Measurements from ENCODE around the gene SLC2A5.
"Not testable (repeated sequence)": the region's sequence is repeated elsewhere in the genome, so short reads cannot be mapped to it uniquely, and the experiment has no call there.

The SLC2A5 gene

DNA sequence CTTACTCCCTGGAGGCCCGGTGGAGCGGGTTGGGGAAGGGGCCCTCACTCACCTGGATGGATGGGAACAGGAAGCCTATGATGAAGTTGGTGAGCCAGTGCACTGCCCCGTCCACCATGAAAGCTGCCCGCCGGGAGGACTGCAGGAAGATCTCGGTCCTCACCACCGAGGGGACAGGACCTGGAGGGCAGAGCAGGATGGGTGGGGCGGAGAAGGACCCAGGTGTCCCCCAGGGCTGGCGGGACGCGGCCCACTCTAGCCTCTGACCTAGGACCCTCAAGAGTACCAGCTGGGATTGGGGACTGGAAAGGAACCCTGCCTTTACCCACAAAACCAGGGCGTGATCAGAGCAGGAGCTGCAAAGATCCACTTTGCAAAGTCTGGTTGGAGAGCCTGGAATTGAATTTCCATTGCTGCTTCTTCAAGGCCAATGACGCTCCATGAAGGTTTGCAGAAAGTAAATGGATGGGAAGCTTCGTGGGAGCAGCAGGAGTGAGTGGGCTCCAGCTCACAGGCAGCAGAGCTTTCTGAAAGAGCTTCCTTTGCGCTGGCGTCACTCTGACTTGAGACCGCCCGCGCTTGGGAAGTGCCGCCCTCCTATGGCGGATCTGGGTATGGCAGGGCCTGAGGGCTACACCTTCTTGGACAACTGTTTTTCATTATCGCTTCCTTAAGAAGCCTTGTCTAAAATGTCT lies 64.6 kb downstream of the SLC2A5 start:
- peak; percentile 88 to 89 for DNase-seq

DNA sequence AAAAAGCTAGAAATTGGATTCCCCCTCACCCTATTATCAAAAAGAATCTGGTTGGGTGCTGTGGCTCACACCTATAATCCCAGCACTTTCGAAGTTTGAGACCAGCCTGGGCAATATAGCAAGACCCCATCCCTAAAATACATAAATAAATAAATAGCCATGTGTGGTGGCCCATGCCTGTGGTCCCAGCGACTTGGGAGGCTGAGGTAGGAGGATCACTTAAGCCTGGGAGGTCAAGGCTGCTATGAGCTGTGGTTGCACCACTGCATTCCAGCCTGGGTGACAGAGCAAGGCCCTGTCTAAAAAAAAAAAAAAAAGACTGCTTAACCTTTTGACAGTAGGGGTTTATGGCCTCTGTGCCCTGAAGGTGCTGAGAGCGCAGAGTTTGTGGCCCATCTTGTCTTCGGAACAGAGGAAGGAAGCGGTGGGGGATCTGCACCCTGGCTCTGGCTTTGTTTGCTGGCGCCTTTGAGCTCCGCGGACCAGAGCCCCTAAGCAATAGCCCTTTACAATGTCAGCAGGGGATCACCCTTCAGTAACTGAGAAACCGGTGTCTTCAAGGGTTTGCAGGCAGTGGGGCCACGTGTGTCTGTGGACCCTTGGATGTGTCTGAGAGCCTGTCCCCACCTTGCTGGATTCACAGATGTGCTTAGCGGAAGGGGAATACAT lies 65.3 kb downstream of the SLC2A5 start:
- no peak for DNase-seq

DNA sequence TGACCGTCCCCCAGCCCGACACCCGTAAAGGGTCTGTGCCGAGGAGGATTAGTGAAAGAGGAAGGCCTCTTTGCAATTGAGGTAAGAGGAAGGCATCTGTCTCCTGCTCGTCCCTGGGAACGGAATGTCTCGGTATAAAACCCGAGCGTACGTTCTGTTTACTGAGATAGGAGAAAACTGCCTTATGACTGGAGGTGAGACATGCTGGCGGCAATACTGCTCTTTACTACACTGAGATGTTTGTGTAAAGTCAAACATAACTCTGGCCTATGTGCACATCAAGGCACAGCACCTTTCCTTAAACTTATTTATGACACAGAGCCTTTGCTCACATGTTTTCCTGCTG lies 67.2 kb downstream of the SLC2A5 start:
- not testable (repeated sequence) for DNase-seq

DNA sequence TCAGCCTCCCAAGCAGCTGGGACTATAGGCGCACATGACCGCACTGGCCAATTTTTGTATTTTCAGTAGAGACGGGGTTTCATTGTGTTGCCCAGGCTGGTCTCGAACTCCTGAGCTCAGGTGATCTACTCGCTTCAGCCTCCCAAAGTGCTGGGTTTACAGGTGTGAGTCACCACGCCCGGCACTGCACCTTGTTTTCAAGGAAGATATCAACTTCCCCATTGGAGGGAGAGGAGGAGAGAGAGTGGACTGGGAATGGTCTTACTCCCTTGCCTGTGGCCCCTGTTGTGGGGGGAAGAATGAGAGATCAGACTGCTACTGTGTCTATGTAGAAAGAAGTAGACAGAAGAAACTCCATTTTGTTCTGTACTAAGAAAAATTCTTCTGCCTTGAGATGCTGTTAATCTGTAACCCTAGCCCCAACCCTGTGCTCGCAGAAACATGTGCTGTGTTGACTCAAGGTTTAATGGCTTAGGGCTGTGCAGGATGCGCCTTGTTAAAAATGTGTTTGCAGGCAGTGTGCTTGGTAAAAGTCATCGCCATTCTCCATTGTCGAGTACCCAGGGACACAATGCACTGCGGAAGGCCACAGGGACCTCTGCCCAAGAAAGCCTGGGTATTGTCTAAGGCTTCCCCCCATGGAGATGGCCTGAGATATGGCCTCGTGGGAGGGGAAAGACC lies 67.8 kb downstream of the SLC2A5 start:
- DNase-seq, result not testable (repeated sequence)

DNA sequence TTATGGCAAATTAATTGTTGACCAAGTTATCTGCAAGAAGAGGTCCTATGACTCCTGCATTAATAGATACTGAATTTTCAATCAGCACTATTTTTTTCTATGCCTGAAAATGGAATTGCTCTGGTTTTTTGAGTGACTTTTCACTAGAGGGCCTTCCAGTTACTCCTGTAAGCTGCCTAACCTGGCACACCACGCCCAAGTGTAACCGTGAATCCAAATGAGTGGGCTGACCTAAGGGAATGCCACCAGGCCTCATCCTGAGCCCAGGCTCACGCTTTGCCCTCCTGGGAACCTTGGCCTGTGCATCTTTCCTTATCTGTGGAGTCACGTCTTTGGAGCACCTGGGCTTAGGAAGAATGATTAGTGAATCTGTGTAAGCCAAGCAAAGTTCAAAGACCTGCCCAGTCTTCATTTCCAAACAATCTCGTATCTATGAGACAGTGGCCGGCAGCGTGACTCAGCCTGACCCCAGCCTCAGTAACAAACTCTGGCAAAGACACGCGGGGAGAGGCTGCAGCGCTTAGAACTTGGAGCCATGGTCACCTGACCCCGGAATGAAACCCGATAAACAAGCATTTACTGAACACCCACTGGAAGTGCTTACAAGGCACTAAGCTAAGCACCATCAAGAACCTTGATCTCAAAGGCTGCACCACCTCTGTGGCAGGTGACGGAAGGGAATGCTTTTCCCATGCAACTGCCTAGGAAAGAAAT lies 75.3 kb downstream of the SLC2A5 start:
- not testable (repeated sequence) for DNase-seq

DNA sequence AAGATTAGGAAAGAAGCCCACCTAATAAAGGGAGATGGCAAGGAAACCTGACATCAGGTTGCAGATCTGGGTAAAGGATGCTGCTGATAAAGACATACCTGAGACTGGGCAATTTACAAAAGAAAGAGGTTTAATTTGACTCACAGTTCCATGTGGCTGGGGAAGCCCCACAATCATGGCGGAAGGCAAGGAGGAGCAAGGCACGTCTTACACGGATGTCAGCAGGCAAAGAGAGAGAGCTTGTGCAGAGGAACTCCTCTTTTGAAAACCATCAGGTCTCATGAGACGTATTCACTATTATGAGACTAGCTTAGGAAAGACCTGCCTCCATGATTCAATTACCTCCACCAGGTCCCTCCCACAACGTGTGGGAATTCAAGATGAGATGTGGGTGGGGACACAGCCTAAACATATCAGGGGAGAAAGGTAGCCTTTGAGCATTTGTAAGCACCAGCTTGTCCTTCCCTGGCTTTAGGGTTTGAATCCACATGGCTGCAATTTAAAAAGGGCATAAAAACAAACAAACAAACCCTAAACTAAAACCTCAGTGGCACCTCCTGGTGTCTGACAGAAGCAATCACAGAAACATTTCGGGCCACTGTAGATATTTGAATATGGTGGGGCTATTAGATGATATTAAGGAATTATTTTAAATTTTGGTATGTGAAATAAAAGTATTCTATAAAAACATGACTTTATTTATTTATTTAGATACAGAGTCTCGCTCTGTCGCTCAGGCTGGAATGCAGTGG lies 76.3 kb downstream of the SLC2A5 start:
- no peak for DNase-seq

DNA sequence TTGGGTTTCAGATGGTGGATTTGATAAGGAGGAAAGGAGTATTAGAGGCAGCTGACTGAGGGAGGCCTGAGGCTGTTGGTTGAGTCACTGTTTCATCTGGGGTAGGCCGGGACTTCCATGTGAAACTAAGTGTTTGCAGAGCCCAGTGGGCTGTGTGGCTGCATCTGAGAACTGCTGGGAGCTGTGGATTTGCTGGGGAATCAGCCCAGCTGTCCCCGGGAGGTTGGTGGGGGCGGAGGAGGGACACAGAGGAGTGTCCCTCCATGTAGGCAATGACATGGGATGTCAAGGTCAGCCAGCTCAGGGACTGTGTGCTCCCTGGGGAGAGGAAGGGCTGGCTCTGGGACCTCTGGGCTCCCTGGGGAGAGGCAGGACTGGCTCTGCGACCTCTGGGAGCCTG lies 79.6 kb downstream of the SLC2A5 start:
- no peak for DNase-seq

DNA sequence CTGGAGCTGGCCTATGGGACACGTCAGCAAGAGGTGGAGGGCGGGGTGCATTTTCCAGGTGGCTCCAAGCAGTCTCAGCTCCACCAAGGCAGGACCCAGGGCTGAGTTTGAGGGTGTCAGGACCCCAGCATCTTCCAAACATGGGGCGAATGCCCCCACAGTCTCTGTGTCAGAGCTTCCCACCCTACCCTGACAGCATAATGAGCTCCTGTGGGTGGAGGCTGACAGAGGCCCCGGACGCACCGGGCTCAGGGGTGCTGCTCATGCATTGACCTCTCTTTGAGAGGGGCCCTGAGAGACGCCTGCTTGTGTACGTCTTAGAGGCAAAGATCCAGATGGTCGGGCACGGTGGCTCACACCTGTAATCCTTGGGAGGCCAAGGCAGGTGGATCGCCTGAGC lies 80.4 kb downstream of the SLC2A5 start:
- no peak for DNase-seq

DNA sequence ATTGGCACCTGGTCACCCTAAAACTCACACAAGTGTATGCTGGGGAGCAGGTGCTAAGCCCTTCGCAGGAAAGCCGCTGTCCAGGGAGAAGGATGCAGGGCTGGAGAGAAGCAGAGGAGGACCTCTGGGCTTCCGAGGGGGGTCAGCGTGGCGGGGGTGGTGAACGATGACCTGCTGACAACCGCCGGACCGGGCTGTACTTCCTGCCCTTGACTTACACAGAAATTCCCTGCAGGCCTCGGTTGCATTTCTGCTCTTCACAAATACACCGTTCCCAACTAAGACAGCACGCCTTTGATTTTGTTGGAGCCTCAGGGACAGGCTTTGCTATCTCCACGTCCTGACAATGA lies 80.8 kb downstream of the SLC2A5 start:
- no peak for DNase-seq

DNA sequence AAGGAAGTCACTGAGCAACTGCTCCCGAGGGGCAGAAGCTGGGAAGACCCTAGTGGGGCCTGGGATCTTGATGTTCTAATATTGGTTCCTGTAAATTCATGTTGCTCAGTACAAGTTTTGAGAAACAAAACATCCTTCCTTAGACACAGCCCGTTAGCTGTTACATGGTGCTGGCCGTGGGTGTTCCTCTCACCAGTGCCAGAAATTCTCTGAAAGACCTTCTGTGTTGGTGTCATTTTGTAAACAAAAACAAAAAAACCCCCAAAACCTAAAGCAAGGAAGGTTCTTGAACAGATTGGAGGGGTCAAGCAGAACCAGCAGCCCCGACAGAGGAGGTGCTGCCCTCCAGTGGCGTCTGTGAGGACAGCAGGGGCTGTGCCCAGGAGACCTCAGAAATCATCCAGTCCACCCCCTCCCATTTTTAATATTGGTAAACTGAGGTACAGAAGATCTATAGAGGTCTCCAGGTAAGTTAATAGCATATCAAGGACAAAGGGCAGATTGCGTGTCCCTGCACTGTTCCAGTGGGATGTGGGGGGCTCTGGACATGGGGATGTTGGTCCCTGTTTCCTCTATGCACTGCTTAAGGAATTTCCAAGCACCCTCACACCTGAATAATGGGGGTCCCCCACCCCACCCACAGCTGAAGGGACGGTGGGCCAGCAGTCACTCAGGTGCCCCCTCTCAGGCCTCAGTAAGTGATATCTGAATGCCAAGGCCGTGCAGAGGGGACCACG lies 81.4 kb downstream of the SLC2A5 start:
- DNase-seq, result peak; percentile 16 to 29

DNA sequence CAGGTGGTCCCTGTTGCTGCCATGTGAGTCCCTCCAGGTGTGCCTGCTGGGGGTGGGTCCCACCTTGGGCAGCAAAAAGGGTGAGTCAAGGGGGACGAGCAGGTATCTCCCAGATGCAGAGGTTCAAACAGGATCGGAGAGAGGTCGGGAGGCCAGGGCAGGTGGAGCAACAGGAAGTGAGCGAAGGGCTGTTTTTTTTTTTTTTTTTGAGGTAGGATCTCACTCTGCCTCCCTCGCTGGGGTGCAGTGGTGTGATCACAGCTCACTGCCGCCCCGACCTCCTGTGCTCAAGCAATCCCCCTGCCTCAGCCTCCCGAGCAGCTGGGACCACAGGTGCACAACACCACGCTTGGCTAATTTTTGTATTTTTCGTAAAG lies 82.6 kb downstream of the SLC2A5 start:
- DNase-seq, result no peak

DNA sequence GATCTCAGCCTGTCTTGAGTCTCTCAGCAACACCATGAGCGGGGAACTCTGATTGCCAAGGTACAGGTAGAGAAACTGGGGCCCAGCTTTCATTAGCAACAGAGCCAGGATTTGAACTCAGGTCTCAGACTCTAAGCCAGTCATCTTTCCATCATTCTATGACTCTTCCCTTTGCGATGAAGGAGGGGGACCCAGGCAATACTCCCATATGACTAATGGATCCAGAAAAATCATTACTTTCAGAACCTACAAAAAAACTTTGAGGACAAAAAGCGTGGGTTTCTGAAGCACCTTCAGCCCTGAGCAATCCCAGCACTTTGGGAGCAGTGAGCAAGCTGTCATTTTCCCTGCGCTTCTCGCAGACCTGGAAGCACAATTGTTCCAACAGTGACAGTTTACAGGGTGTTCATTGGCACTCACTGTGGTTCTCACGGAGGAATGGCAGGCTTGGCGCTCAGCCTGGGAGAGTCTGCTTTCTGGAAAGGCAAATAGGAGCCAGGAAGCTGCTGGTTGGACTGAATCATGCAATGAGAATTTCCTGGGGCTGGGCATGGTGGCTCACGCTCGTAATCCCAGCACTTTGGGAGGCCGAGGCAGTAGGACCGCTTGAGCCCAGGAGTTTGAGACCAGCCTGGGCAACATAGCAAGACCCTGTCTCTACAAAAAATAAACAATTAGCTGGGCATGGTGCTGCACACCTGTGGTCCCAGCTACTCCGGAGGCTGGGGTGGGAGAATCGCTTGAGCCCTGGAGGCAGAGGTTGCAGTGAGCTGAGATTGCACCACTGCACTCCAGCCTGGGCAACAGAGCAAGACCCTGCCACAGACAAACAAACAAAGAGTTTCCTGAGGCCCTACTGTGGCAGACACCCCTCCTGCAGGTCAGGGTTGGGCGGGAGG lies 83.3 kb downstream of the SLC2A5 start:
- DNase-seq, result no peak
